Measurements from ENCODE around the gene DIO1.
"Not testable (repeated sequence)": the region's sequence is repeated elsewhere in the genome, so short reads cannot be mapped to it uniquely, and the experiment has no call there.

DNA sequence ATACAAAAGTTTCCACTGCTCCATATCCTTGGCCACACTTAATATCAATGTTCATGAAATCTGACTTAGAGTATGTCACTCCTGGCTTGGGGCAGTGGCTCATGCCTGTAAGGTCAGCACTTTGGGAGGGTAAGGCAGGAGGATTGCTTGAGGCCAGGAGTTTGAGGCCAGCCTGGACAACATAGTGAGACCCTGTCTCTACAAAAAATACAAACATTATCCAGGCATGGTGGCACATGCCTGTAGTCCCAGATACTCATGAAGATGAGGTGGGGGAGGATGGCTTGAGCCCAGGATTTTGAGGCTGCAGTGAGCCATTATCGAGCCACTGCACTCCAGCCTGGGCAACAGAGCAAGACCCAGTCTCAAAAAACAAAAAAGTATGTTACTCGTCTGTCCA lies 18.8 kb upstream of the DIO1 start:
- TF ChIP-seq CTCF (IDR thresholded peaks at IDR 0.05; ENCODE audit: control extremely low read depth in 1 of 3, insufficient read depth in 1 of 3, low read depth in 1 of 3, low read length in 3 of 3); TAF7 (optimal IDR thresholded peaks at IDR 0.05; ENCODE audit: borderline replicate concordance, low read depth, low read length); RFX5 (IDR thresholded peaks at IDR 0.05; ENCODE audit: borderline replicate concordance, low read depth, low read length); BACH1 (IDR thresholded peaks at IDR 0.05; ENCODE audit: low read length); EZH2 (IDR thresholded peaks at IDR 0.05; ENCODE audit: low read depth, low read length, severe bottlenecking); CHD1 (IDR thresholded peaks at IDR 0.05; ENCODE audit: low read depth, low read length): not testable (repeated sequence)
- TF ChIP-seq, protein P1, sequence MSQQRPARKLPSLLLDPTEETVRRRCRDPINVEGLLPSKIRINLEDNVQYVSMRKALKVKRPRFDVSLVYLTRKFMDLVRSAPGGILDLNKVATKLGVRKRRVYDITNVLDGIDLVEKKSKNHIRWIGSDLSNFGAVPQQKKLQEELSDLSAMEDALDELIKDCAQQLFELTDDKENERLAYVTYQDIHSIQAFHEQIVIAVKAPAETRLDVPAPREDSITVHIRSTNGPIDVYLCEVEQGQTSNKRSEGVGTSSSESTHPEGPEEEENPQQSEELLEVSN (IDR thresholded peaks at IDR 0.05), result not testable (repeated sequence)

All from H1 (cell line).